ENCODE measurements around the gene CCL18. TPM values are rescaled to one million over a fixed set of nuclear protein-coding genes. Genes with fewer than 3 reads are reported as not detected.
"Not testable (repeated sequence)": the region's sequence is repeated elsewhere in the genome, so short reads cannot be mapped to it uniquely, and the experiment has no call there.

CCL18 gene
- total RNA-seq, 1 donor from 2014 or later = not detected

GRCh38 chr17:36070427-36070826 is 6.4 kb downstream of the CCL18 start:
- no peak for DNase-seq (ENCODE audit: extremely low read depth, low read depth, low spot score)

GRCh38 chr17:36071751-36072150 is 7.7 kb downstream of the CCL18 start:
- no peak for DNase-seq (ENCODE audit: extremely low read depth, low read depth, low spot score)

- DNase-seq (ENCODE audit: extremely low read depth, low read depth, low spot score) = no peak
These were observed 8.5 kb downstream of the CCL18 start for GRCh38 chr17:36072431-36073121.

GRCh38 chr17:36074365-36074764 is 10.3 kb downstream of the CCL18 start:
- DNase-seq (ENCODE audit: extremely low read depth, low read depth, low spot score) = no peak

GRCh38 chr17:36081681-36082471 is 17.8 kb downstream of the CCL18 start:
- DNase-seq (ENCODE audit: extremely low read depth, low read depth, low spot score) = not testable (repeated sequence)

- not testable (repeated sequence) for DNase-seq (ENCODE audit: extremely low read depth, low read depth, low spot score)
These were observed 18.5 kb downstream of the CCL18 start for GRCh38 chr17:36082482-36083120.

GRCh38 chr17:36083691-36084090 is 19.6 kb downstream of the CCL18 start:
- not testable (repeated sequence) for DNase-seq (ENCODE audit: extremely low read depth, low read depth, low spot score)

GRCh38 chr17:36085765-36086164 is 21.7 kb downstream of the CCL18 start:
- no peak for DNase-seq (ENCODE audit: extremely low read depth, low read depth, low spot score)

- DNase-seq (ENCODE audit: extremely low read depth, low read depth, low spot score) = no peak
These were observed 22.7 kb downstream of the CCL18 start for GRCh38 chr17:36086791-36087190.

GRCh38 chr17:36087471-36087870 is 23.4 kb downstream of the CCL18 start:
- not testable (repeated sequence) for DNase-seq (ENCODE audit: extremely low read depth, low read depth, low spot score)

GRCh38 chr17:36087897-36088572 is 24.0 kb downstream of the CCL18 start:
- DNase-seq (ENCODE audit: extremely low read depth, low read depth, low spot score) = not testable (repeated sequence)

- DNase-seq (ENCODE audit: extremely low read depth, low read depth, low spot score) = no peak
These were observed 24.7 kb downstream of the CCL18 start for GRCh38 chr17:36088670-36089338.

GRCh38 chr17:36089339-36089865 is 25.3 kb downstream of the CCL18 start:
- DNase-seq (ENCODE audit: extremely low read depth, low read depth, low spot score) = no peak

- DNase-seq (ENCODE audit: extremely low read depth, low read depth, low spot score) = no peak
These were observed 26.1 kb downstream of the CCL18 start, which contains the start of gene CCL3 for GRCh38 chr17:36089888-36090836. CCL3 (minus strand) TSS chr17:36090143; CDS start chr17:36090058, 85 bp downstream.

- DNase-seq (ENCODE audit: extremely low read depth, low read depth, low spot score) = no peak
These were observed 28.2 kb downstream of the CCL18 start for GRCh38 chr17:36092230-36092629.

- not testable (repeated sequence) for DNase-seq (ENCODE audit: extremely low read depth, low read depth, low spot score)
These were observed 28.6 kb downstream of the CCL18 start for GRCh38 chr17:36092715-36093114.

GRCh38 chr17:36094232-36094631 is 30.2 kb downstream of the CCL18 start:
- DNase-seq (ENCODE audit: extremely low read depth, low read depth, low spot score) = no peak

- no peak for DNase-seq (ENCODE audit: extremely low read depth, low read depth, low spot score)
These were observed 30.7 kb downstream of the CCL18 start for GRCh38 chr17:36094746-36095145.

- no peak for DNase-seq (ENCODE audit: extremely low read depth, low read depth, low spot score)
These were observed 31.9 kb downstream of the CCL18 start for GRCh38 chr17:36095992-36096391.
